ENCODE results near the gene HSD17B4.
"Not testable (repeated sequence)": the region's sequence is repeated elsewhere in the genome, so short reads cannot be mapped to it uniquely, and the experiment has no call there.

The HSD17B4 gene

GRCh38 chr5:119432674-119433237, 19.5 kb upstream of the HSD17B4 start:
- DNase-seq (ENCODE audit: low read depth), result not testable (repeated sequence)

- peak; percentile 46 for DNase-seq (ENCODE audit: low read depth)
These were observed 16.7 kb upstream of the HSD17B4 start for GRCh38 chr5:119435436-119436132.

GRCh38 chr5:119437785-119438586, 14.3 kb upstream of the HSD17B4 start:
- DNase-seq (ENCODE audit: low read depth), result not testable (repeated sequence)

GRCh38 chr5:119438587-119438917, 13.7 kb upstream of the HSD17B4 start:
- not testable (repeated sequence) for DNase-seq (ENCODE audit: low read depth)

- DNase-seq (ENCODE audit: low read depth), result no peak
These were observed 13.1 kb upstream of the HSD17B4 start for GRCh38 chr5:119439140-119439631.

GRCh38 chr5:119439632-119440031, 12.7 kb upstream of the HSD17B4 start:
- not testable (repeated sequence) for DNase-seq (ENCODE audit: low read depth)

GRCh38 chr5:119444643-119445042, 7.7 kb upstream of the HSD17B4 start:
- not testable (repeated sequence) for DNase-seq (ENCODE audit: low read depth)

GRCh38 chr5:119445544-119445943, 6.8 kb upstream of the HSD17B4 start:
- no peak for DNase-seq (ENCODE audit: low read depth)

GRCh38 chr5:119449882-119450281, 2.4 kb upstream of the HSD17B4 start:
- DNase-seq (ENCODE audit: low read depth), result no peak

GRCh38 chr5:119450627-119451026, 1.7 kb upstream of the HSD17B4 start:
- DNase-seq (ENCODE audit: low read depth), result not testable (repeated sequence)

GRCh38 chr5:119451561-119451960, 736 bp upstream of the HSD17B4 start:
- DNase-seq (ENCODE audit: low read depth), result no peak

- DNase-seq (ENCODE audit: low read depth), result no peak
These were observed 281 bp upstream of the HSD17B4 start for GRCh38 chr5:119452060-119452372.

- DNase-seq (ENCODE audit: low read depth), result no peak
These were observed 710 bp downstream of the HSD17B4 start for GRCh38 chr5:119453040-119453373.

- no peak for DNase-seq (ENCODE audit: low read depth)
These were observed 1.9 kb downstream of the HSD17B4 start for GRCh38 chr5:119454171-119454570.

- no peak for DNase-seq (ENCODE audit: low read depth)
These were observed 6.8 kb downstream of the HSD17B4 start for GRCh38 chr5:119458911-119459632.

- DNase-seq (ENCODE audit: low read depth), result no peak
These were observed 13.3 kb downstream of the HSD17B4 start for GRCh38 chr5:119465640-119466039.

GRCh38 chr5:119468286-119468685, 16.0 kb downstream of the HSD17B4 start:
- DNase-seq (ENCODE audit: low read depth), result no peak

GRCh38 chr5:119470105-119470763, 17.9 kb downstream of the HSD17B4 start:
- DNase-seq (ENCODE audit: low read depth), result no peak

GRCh38 chr5:119470851-119471451, 18.7 kb downstream of the HSD17B4 start:
- no peak for DNase-seq (ENCODE audit: low read depth)

GRCh38 chr5:119473241-119473640, 20.9 kb downstream of the HSD17B4 start:
- no peak for DNase-seq (ENCODE audit: low read depth)

GRCh38 chr5:119476341-119476740, 24.0 kb downstream of the HSD17B4 start:
- DNase-seq (ENCODE audit: low read depth), result no peak

GRCh38 chr5:119478781-119479180, 26.5 kb downstream of the HSD17B4 start:
- no peak for DNase-seq (ENCODE audit: low read depth)

Measured in stimulated activated CD8-positive, alpha-beta memory T cell treated with anti-CD3 and anti-CD28 coated beads, Interleukin-12 subunit alpha, Interleukin-12 subunit beta, amount 100 ng/mL, for 4 hours (primary cell).